ENCODE measurements around the gene ALDH1B1.

DNA sequence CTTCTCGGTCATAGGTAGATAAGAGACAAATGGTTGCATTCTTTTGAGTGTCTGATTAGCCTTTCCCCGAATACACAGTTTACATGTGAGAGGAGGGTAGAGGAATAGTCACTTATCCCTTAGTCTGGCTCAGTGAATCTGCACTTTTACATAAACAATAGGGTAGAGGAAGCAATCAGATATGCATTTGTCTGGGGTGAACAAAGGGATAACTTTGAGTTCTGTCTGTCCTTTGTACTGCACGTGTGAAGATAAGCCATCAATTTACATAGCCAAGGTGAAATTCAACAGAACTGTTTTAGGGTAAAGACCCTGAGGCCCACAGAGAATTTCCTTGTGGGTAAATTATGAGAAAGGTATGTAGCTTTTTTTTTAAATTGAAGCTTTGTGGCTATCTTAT lies 41.9 kb downstream of the ALDH1B1 start:
- TF ChIP-seq, protein P1, sequence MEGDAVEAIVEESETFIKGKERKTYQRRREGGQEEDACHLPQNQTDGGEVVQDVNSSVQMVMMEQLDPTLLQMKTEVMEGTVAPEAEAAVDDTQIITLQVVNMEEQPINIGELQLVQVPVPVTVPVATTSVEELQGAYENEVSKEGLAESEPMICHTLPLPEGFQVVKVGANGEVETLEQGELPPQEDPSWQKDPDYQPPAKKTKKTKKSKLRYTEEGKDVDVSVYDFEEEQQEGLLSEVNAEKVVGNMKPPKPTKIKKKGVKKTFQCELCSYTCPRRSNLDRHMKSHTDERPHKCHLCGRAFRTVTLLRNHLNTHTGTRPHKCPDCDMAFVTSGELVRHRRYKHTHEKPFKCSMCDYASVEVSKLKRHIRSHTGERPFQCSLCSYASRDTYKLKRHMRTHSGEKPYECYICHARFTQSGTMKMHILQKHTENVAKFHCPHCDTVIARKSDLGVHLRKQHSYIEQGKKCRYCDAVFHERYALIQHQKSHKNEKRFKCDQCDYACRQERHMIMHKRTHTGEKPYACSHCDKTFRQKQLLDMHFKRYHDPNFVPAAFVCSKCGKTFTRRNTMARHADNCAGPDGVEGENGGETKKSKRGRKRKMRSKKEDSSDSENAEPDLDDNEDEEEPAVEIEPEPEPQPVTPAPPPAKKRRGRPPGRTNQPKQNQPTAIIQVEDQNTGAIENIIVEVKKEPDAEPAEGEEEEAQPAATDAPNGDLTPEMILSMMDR (IDR thresholded peaks at IDR 0.05) = no peak
- TF ChIP-seq POLR2A (IDR thresholded peaks at IDR 0.05) = no peak

All from heart left ventricle (tissue), 13 donors.